Neural crest cell (in vitro differentiated cells): ENCODE results near the gene SCAMP5. TPM values are rescaled to one million over a fixed set of nuclear protein-coding genes. Genes with fewer than 3 reads are reported as not detected.

Source experiments
- DNase-seq: peaks from one replicate; pipeline ENCODE4 v3.0.0; 2021; ENCODE audit warnings: low read depth, mixed read lengths, low spot score
- H3K27ac Mint-ChIP-seq: one replicate; pipeline ENCODE4 v1.8.0; 2021; ENCODE audit warnings: mild to moderate bottlenecking, mixed read lengths; ENCODE audit not compliant: unreplicated experiment
- H3K27me3 Mint-ChIP-seq: 2 replicates; pipeline ENCODE4 v1.8.0; 2021; ENCODE audit warnings: low read depth, mild to moderate bottlenecking, mixed read lengths
- H3K36me3 Mint-ChIP-seq: 2 replicates; pipeline ENCODE4 v1.8.0; 2021; ENCODE audit warnings: low read depth, mild to moderate bottlenecking, mixed read lengths
- H3K4me1 Mint-ChIP-seq: 2 replicates; pipeline ENCODE4 v1.8.0; 2021; ENCODE audit warnings: mixed read lengths
- H3K4me3 Mint-ChIP-seq: one replicate; pipeline ENCODE4 v1.8.0; 2021; ENCODE audit warnings: mild to moderate bottlenecking, mixed read lengths
- H3K9me3 Mint-ChIP-seq: 2 replicates; pipeline ENCODE4 v1.8.0; 2021; ENCODE audit warnings: mixed read lengths
- long read RNA-seq: library from polyadenylated mRNA; unstranded; transcript quantifications from one replicate; pipeline ENCODE4 v2.0.0, GENCODE V29; 2020
- total RNA-seq: library from RNA; stranded (reverse); gene quantifications from 2 replicates; pipeline ENCODE4 v1.2.1, GENCODE V29; 2021
- TF ChIP-seq, protein P1 (sequence below): fragments of 200-600 bp; sonication (generic); conservative IDR thresholded peaks from 2 replicates; pipeline ENCODE4 v1.5.0; 2021; ENCODE audit warnings: antibody characterized with exemption, mild to moderate bottlenecking

Gene SCAMP5, protein sequence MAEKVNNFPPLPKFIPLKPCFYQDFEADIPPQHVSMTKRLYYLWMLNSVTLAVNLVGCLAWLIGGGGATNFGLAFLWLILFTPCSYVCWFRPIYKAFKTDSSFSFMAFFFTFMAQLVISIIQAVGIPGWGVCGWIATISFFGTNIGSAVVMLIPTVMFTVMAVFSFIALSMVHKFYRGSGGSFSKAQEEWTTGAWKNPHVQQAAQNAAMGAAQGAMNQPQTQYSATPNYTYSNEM
- 38.8 and 39.4 TPM in 2 replicates for total RNA-seq
- long read RNA-seq, partial matches to known transcripts: 0 of 2 reads
- long read RNA-seq, other reads (novel, unspliced or antisense): 2 of 2 reads

DNA sequence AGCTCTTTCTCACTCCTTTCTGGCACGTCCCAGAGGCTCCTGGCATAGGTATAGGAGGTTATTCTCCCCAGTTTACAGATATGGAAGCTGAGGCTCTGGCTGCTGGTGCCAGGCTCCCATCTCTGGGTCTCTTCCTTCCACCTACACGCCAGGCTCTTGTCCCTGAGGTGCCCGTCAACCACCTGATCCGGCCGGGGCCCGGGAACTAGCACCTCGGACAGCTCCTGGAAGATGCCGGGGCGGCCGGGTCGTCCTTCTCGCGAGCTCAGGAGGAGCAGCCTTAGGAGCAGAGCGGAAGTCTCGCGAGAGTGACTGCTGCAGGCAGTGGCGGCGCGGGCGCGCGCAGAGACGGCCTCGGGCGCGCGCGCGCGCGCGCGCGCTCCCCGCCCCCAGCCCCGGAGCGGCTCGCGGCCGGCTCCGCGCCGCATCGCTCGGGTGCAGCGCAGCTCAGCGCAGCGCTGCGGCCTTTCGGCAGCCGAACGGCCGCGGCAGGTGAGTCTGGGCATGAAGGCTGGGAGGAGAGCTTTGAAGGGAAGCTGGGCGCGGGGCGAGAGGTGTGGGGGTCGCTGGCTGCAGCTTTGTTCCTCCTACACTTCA lies at the start of gene SCAMP5:
TSS of gene SCAMP5 (plus strand) at position 382 of the 597 bp plus-strand sequence. CDS start 16,277 bp downstream, outside the sequence.
- H3K4me3 Mint-ChIP-seq: peak within 1 kb of the TSS; percentile 87
- no peak within 1 kb of the TSS for H3K27ac Mint-ChIP-seq
- peaks cover 16% of the 10 kb centered on the region for H3K4me1 Mint-ChIP-seq
- H3K36me3 Mint-ChIP-seq: peaks cover 10% of the 10 kb centered on the region
- TF ChIP-seq, protein P1, sequence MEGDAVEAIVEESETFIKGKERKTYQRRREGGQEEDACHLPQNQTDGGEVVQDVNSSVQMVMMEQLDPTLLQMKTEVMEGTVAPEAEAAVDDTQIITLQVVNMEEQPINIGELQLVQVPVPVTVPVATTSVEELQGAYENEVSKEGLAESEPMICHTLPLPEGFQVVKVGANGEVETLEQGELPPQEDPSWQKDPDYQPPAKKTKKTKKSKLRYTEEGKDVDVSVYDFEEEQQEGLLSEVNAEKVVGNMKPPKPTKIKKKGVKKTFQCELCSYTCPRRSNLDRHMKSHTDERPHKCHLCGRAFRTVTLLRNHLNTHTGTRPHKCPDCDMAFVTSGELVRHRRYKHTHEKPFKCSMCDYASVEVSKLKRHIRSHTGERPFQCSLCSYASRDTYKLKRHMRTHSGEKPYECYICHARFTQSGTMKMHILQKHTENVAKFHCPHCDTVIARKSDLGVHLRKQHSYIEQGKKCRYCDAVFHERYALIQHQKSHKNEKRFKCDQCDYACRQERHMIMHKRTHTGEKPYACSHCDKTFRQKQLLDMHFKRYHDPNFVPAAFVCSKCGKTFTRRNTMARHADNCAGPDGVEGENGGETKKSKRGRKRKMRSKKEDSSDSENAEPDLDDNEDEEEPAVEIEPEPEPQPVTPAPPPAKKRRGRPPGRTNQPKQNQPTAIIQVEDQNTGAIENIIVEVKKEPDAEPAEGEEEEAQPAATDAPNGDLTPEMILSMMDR: no peak
- peak; percentile 98 for DNase-seq
- peaks cover 5% of the 10 kb centered on the region for H3K9me3 Mint-ChIP-seq
- H3K27me3 Mint-ChIP-seq: peaks cover 62% of the 10 kb centered on the region

DNA sequence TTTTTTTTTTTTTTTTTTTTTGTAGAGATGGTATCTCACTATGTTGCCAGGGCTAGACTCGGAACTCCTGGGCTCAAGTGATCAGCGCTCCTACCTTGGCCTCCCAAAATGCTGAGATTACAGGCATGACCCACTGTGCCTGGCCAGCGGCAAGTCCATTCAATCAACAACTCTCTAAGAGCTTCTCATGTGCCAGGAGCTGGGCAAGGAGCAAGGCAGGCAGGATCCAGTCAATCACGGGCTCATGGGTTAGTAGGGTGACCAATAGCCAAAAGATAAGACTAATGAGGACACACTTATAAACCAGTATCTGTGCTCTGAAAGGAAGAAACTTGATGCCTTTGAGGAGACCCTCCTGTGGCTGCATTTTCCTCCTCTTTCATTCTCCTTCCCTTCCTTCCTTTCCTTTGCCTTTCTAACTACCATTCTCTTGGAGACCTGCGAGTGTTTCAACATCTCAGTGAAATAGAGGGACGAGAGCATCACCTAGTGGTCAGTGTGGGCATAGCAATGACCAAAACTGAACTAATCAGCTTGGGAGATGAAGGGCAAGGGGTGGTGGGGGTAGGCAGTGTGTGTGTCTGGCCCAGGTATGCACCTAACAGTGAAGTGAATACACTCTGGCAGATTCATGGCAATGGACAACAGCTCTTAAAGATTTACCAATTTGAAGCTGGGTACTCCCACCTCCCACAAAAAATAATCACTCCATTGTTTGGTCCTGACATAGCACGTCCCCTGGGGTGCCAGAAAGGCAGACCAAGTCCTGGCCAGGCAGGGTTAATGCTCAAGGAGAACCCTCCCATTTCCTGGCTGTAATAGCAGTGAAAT lies 45.1 kb upstream of the SCAMP5 start:
- Mint-ChIP-seq H3K27ac (no peak overlapping the region), H3K27me3 (peaks cover 13% of the 10 kb centered on the region), H3K4me3 (peak overlapping the region; percentile 2), H3K36me3 (no peaks in the 10 kb centered on the region), H3K4me1 (peaks cover 5% of the 10 kb centered on the region), H3K9me3 (no peaks in the 10 kb centered on the region)
- TF ChIP-seq, protein P1: peak; percentile 97
- DNase-seq: peak; percentile 90

DNA sequence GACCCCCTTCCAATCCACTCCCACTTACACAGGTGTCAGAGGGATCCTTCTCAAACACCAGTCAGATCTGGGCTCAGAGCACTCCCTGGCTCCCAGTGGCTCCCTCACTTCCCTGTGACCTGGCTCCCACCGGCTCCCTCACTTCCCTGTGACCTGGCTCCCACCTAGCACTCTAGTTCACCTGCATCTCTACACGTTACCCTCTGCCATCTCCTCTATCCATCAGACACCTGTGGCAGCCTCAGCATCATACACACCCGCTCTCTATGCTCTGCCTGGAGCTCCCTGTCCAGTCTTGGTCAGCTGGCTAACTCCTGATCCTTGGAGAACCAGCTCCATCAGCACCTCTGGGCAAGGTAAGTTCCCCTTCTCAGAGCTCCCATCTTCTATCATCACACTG lies 44.4 kb upstream of the SCAMP5 start:
- TF ChIP-seq, protein P1: no peak
- Mint-ChIP-seq H3K4me3 (no peak overlapping the region), H3K36me3 (no peaks in the 10 kb centered on the region), H3K27me3 (peaks cover 20% of the 10 kb centered on the region), H3K27ac (no peak overlapping the region), H3K4me1 (peaks cover 11% of the 10 kb centered on the region), H3K9me3 (no peaks in the 10 kb centered on the region)
- DNase-seq: no peak

DNA sequence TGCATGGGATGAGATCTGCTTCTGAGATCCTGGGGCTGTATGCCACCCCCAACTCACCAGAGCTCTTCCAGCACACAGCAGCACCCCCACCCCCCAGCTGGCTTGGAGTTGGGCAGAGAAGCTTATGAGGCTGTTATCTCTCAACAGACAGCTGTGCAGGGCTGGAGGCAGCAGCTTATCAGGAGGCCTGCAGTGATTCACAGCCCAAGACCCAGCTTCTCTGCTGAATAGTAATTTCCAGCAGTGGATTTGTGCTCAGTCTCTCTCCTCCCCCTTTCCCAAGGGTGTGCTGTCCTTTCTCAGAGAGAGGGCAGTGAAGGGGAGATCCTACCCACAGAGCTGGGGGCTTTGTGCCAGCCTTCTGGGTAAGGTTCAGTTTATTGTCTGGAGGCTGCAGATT lies 40.8 kb upstream of the SCAMP5 start:
- H3K27me3 Mint-ChIP-seq: peaks cover 51% of the 10 kb centered on the region
- no peaks in the 10 kb centered on the region for H3K36me3 Mint-ChIP-seq
- no peak overlapping the region for H3K27ac Mint-ChIP-seq
- H3K4me3 Mint-ChIP-seq: peak overlapping the region; percentile 41
- H3K4me1 Mint-ChIP-seq: peaks cover 28% of the 10 kb centered on the region
- H3K9me3 Mint-ChIP-seq: no peaks in the 10 kb centered on the region
- TF ChIP-seq, protein P1: no peak
- DNase-seq: no peak

DNA sequence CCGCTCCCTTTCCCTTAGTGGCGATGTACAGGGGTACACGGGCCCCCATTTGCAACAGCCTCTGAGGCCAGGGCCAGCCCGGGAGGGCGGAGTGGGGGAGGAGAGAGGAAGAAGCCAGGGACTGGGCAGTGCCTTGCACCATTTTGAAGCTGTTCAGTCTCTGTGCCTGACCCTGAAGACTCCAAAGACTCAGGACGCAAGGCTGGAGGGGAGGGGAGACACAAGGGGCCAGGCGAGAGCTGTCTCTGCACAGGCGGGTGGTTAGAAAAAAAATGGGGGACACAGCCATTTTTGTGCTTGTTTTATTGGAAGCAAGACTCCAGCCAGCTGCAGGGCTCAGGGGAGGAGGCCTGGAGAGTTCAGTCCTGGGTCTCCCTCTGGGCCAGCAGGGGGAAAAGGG lies 40.3 kb upstream of the SCAMP5 start:
- DNase-seq: no peak
- Mint-ChIP-seq H3K4me1 (peaks cover 30% of the 10 kb centered on the region), H3K36me3 (no peaks in the 10 kb centered on the region), H3K9me3 (no peaks in the 10 kb centered on the region), H3K4me3 (peak overlapping the region; percentile 47), H3K27ac (no peak overlapping the region), H3K27me3 (peaks cover 56% of the 10 kb centered on the region)
- TF ChIP-seq, protein P1: no peak
